HG03025 (cell line): ENCODE measurements around the gene KRTAP22-2.

Experiments
- ATAC-seq: cut with Tn5 transposase; IDR thresholded peaks from one replicate; pipeline ENCODE4 v1.9.1; 2021; ENCODE audit warnings: mild to moderate bottlenecking, moderate library complexity; ENCODE audit not compliant: unreplicated experiment, low FRiP score

KRTAP22-2 gene

DNA sequence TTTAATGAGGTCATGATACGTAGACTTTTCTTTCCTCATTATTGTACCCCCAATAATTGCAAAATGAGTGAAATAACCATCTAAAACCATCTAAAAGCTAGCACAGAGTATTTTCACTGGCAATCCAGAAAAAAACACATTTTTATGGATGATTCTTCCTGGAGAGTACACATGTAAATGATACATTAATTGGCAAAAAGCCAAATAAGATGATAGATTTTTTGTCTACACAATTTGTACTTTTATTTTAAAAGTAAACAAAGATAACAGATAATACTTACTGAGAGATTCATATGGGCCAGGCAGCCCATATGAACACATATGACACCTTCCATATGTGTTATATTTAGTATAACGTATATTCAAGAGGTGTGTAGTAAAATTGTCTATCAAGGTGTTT lies 26.6 kb downstream of the KRTAP22-2 start:
- no peak for ATAC-seq

DNA sequence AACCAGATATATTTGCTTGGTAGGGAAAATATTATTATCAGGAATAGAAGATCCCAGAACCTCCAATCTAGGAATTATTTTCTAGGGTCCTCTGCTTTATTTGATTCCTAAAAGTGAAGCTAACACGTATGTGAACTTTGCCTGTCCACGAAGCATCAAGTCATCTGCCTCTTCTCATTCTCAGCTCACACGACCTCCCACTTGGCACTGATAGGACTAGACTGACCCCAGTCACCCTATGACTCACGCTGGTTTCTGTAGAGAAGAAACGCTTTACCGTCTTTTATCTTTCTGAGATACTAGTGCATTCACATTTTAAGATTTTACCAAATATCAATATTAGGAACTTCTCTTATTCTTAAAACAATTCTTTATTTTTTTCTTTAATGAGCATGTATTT lies 27.1 kb downstream of the KRTAP22-2 start:
- ATAC-seq, result no peak

DNA sequence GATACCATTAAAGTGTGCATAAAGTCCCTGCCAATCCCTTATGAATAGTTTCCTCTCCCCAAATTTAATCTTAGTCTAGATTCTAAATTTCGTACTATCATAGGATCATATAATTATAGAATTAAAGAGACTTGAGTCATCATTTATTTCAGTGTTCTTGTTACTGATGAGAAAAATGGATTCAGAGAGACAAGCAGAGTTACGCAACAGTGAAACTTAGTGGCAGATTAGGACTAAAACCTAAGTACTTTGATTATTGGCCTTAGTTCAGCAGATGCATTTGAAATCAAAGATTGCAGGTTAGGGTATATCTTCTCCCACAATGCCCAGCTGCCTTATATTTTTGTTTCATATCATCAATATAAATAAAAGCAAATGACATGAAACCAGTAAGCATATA lies 28.2 kb downstream of the KRTAP22-2 start:
- ATAC-seq, result no peak

DNA sequence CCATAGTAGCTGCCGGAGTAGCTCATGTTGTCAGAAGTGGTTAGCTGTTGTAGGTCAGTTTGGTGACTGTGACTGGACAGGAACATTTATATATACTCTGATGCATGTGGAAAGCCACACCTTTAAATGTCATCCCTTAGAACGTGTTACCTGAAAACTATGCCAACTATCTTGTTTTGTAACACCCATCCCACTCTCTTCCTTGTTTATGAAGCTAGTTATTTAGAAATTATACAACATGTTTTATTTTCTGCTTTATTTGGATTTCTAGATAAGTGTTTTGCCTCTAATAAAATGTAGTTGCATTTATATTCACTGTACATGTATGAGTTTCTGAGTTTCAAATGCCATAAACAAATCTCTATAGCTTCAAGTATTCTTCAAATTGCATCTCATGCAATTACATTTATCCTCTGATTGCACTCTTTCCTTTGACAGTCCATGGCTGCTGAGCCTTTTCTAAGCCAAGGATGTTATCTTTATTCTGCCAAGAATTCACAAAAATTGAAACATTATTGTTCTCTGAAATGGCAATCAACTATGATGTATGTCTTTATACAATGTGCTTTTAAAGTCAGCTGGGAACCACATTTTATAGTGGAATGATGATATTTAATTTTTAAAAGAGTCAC lies 28.8 kb downstream of the KRTAP22-2 start, which contains the start of gene KRTAP19-7:
TSS of gene KRTAP19-7 (minus strand) at position 51 of the 632 bp plus-strand sequence. CDS start at position 26, 25 bp downstream.
- no peak for ATAC-seq

DNA sequence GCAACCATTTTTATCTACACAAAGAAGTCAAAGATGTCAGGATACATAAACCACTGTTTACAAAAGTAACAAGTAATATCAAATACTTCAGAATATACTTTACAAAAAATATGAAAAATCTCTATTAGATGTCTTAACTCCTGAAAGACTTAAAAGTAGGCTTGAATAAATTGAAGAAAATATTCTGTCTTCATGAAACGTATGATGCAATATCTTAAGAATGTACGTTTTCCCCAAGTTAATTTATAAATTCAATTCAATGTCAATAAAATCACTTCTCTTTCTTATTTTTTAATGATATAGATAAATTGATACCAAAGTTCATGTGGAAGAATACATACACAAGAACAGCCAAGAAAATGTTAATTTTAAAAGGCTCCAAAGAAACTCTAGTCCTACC lies 35.1 kb downstream of the KRTAP22-2 start:
- no peak for ATAC-seq

DNA sequence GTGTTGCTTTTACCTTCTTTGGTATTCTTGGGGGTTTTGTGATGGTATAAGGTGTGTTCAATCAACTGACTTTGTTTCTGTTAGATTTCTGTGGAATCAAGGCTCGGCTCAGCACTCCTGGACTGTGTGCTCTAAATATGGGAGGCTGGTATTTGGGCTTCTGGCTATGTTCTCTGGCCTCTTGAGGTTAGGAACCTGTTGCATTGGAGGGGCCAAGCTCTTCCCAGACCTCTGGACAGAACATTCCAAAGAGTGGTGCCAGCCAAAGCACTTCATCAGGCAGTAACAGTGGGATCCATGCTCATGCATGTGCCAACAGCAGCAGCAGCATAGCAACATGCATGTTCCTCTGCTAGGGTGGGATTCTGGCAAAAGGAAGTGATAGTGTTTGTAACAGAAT lies 37.4 kb downstream of the KRTAP22-2 start:
- ATAC-seq, result no peak

DNA sequence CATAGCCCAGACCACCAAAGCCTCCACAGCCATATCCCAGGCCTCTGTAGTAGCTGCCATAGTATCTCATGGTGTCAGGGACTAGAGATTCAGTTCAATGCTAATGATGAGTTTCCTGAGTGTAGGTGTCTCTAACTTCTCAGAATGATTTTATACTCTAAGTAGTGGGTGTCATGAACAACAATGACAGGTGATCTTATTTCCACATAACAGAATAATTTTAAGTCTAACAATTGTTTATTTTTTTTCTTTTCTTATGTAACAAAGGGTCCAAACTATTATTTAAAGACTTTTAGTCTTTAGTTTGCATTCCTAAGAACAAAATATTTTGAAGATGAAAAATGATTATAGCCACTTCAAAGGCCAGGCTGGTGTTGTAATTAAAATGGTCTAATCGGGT lies 48.4 kb downstream of the KRTAP22-2 start, which contains the start of gene KRTAP19-6:
TSS of gene KRTAP19-6 (minus strand) at position 101 of the 400 bp plus-strand sequence. CDS start at position 70, 31 bp downstream.
- ATAC-seq, result no peak
